LoVo (cell line): ENCODE results near the gene ZNF407.
A peak's percentile ranks its signal among the peaks of the same experiment; 100 is the strongest.

ENCODE experiments used
- DNase-seq: peaks from one replicate; pipeline ENCODE4 v3.0.0-alpha.2; 2016; ENCODE audit warnings: low spot score

Gene ZNF407

GRCh38 chr18:75009878-75010277 is 412.2 kb downstream of the ZNF407 start:
- DNase-seq: no peak

- no peak for DNase-seq
These were observed 412.6 kb downstream of the ZNF407 start for GRCh38 chr18:75010278-75010677.

DNA sequence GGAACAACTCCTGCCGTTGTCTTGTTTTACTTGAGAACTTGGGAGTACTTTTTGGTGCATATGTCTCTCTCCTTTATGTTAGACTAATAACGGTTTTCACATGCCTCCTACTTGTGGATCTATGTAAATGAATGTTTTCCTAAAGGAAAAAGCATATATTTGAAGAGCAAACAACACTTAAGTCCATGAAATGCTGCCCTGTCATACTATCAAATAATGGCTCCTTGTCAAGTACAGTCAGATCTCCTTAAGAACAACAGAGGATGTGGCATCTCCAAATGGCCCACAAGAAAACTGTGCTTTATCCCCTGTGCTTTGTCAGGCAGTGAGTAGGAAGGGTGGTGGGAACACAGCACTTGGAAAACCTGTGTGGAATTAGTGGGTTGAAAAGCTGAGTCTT is 413.0 kb downstream of the ZNF407 start:
- no peak for DNase-seq

GRCh38 chr18:75016025-75016717 is 418.5 kb downstream of the ZNF407 start:
- no peak for DNase-seq

DNA sequence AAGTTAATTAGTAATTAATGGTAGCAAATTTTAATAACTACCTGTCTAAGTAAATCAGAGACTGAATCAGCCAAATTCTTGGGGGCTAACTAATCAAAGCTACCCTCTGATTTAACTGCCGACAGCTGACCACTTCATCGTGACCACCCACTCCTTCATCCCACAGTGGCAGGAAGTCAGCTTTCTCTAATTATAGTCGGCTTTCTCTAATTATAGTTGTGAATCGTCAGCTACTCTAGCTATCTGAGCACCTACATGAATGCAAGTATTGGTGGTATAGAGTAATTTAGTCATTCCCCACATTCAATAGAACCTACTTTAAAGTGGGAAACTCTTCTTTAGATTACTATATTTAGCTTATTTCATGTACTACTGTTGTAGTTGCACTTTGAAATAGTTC is 425.8 kb downstream of the ZNF407 start:
- DNase-seq: no peak

DNA sequence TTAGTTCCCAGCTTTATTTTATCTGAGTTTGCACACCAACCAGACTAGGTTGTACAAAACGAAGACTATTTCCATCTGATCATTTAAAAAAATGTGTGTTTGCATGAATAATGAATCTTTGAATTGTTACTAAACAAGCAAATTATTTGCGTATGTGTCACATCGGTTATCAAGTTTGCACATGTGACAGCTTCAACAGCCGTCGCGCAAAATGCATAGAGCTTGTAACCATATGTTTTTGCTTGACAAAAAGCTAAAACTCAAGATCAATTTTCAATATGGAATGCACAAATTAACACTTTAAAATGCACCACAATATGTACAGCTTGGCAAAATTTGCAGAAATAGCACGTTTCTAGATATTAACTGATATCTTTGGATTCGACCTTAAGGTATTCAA is 427.2 kb downstream of the ZNF407 start:
- DNase-seq: no peak

GRCh38 chr18:75025573-75025972 is 427.9 kb downstream of the ZNF407 start:
- no peak for DNase-seq

- no peak for DNase-seq
These were observed 431.8 kb downstream of the ZNF407 start for GRCh38 chr18:75029481-75029880.

- DNase-seq: no peak
These were observed 434.1 kb downstream of the ZNF407 start for GRCh38 chr18:75031717-75032317.

- no peak for DNase-seq
These were observed 435.8 kb downstream of the ZNF407 start for GRCh38 chr18:75033516-75033915.

- no peak for DNase-seq
These were observed 437.3 kb downstream of the ZNF407 start for GRCh38 chr18:75034937-75035336.

DNA sequence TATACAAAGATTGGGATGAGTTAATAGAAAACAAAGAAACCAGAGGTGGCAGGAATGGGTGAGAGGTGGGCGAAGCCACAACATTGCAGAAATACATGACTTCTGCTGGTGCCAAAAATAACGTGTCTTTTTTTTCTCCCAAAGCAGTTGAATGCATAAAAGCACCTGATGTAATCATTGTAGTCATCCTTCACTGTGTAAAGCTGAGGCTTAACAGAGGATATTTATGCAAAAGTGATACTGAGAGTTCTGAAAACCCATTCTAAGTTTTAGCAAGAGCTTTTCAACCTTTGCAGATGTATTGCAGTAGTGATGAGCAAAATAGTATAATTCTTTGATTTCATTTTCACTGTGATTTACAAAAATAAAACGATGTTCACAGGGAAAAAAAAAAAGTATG is 438.3 kb downstream of the ZNF407 start:
- no peak for DNase-seq

DNA sequence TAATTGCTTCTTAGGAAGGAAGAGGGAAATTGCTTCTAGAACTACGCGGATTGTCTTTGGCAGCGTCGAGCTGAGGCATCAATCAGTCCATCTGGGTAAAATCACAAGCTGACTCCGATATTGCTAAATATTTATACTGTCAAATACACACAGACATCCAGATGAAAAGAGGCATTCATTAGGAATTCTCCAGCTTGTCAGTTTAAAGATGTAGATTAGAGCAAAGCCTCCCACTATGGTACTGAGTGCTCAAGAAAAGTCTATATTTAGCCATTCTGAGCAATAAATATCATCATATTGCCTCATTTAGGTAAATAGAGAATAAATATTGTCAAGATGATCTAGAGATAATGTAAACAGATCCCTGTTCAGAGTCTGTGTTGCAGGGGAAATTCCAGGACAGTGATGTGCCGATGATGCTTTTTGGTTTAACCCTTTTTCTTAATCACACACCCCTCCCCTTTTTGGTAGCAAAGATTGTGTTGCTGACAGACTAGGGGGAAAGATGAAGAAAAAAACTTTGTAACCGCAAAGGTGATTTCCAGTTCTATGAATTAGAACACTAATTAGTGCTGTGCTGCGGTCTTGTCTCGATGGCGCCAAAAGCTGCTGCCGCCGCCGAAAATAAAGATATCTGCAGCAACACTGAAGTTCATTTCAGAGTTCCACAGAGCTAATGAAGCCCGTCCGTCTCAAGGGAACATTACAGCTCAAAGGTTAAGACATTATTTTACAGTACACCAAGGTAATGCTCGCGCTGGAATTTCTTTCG is 439.4 kb downstream of the ZNF407 start:
- DNase-seq: no peak

GRCh38 chr18:75037689-75037955 is 440.0 kb downstream of the ZNF407 start:
- no peak for DNase-seq

GRCh38 chr18:75041586-75041985 is 443.9 kb downstream of the ZNF407 start:
- DNase-seq: peak; percentile 8

- no peak for DNase-seq
These were observed 445.8 kb downstream of the ZNF407 start for GRCh38 chr18:75043478-75043877.

- no peak for DNase-seq
These were observed 446.6 kb downstream of the ZNF407 start for GRCh38 chr18:75044296-75044695.

GRCh38 chr18:75044791-75045190 is 447.1 kb downstream of the ZNF407 start:
- no peak for DNase-seq

- DNase-seq: no peak
These were observed 447.6 kb downstream of the ZNF407 start for GRCh38 chr18:75045272-75045671.

- no peak for DNase-seq
These were observed 449.7 kb downstream of the ZNF407 start for GRCh38 chr18:75047240-75047961.

GRCh38 chr18:75048776-75049454 is 451.2 kb downstream of the ZNF407 start:
- DNase-seq: no peak

GRCh38 chr18:75049455-75049789 is 451.8 kb downstream of the ZNF407 start:
- no peak for DNase-seq
